Breast epithelium (tissue), 3 donors: Measurements from ENCODE around the gene PGA5.

Experiments
- CTCF ChIP-seq, 3 donors: fragments of 450-650 bp; IDR thresholded peaks; one replicate each; pipeline ENCODE4 v1.5.1; 2016 to 2017; ENCODE audit warnings: antibody characterized with exemption in 3 of 3, mild to moderate bottlenecking in 3 of 3, moderate library complexity in 3 of 3
- POLR2A ChIP-seq: fragments of 450-650 bp; IDR thresholded peaks from one replicate; pipeline ENCODE4 v1.6.1; 2016; ENCODE audit warnings: antibody characterized with exemption, mild to moderate bottlenecking, moderate library complexity

GRCh38 chr11:61270354-61271076 is 29.5 kb downstream of the PGA5 start:
- no peak for TF ChIP-seq CTCF (IDR thresholded peaks at IDR 0.05)
- no peak for TF ChIP-seq POLR2A
